Fibroblast of mammary gland (primary cell): ENCODE data around the gene RFX8.

ENCODE experiments used
- DNase-seq: peaks from one replicate; pipeline ENCODE4 v3.0.0-alpha.2; 2010; ENCODE audit warnings: low read depth
- H3K4me3 ChIP-seq: 2 replicates; pipeline ENCODE4 v1.5.1; 2011; ENCODE audit warnings: low read depth, mild to moderate bottlenecking, low read length, moderate library complexity; ENCODE audit not compliant: control insufficient read depth
- CTCF ChIP-seq: conservative IDR thresholded peaks from 2 replicates; pipeline ENCODE4 v1.5.1; 2011; ENCODE audit warnings: low read depth, low read length, inconsistent platforms; ENCODE audit not compliant: control insufficient read depth, insufficient read depth

RFX8 gene

DNA sequence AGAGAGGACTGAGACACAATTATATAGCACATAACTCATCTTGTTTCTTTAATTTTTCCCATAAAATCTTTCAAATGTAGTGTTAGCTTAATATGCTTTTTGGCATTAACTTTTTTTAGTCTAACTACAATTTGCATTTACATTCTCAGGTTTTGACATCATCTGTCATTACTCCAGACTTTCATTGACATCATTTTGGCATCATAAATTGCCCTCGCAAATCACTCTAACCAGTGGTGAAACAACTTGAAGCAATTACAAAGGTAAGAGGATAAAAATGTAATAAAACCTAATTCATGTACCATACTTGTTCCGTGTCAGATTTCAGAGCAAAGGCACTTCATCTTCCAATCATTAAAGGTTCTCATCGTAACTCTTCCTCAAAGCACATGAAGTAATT, 41.4 kb downstream of the RFX8 start:
- peak; percentile 56 for DNase-seq
- no peak overlapping the region for H3K4me3 ChIP-seq
- no peak for TF ChIP-seq CTCF

DNA sequence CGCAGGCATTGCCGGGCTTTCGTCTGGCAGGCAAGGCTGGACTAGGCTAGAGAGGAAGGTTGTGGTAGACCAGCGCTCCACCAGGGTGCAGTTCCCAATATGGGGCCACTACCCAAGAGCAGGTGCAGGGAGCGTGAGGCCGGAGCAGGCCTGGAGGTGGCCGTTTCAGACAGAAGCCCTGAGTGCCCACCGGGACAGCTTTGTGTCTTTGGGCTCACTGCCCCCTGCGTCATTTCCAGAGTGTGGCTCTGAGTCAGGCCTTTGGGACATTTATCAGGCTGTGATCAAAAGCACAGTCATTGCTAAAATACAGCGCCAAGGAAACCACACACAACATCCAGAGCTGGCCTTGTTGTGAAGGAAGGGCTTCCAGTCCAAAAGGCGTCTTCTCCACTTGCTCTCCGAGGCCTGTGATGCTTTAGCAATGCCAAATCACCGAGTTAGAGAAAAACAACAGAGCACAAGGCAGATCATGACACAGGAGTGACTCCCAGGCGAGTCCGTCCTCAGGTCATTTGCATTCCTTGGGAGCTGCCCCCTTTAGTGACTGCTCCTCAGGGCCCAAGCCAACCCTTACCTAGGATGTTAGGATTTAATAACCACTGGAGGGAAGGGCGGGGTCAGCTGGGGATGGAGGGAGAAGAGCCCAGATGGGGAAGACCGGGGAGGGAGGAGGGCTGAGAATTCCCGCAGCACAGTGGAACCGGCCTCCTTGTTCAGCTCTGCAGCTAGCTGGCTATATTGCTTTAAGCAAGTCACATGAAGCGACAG, 42.3 kb downstream of the RFX8 start:
- peak; percentile 85 for DNase-seq
- no peak for TF ChIP-seq CTCF
- no peak overlapping the region for H3K4me3 ChIP-seq

DNA sequence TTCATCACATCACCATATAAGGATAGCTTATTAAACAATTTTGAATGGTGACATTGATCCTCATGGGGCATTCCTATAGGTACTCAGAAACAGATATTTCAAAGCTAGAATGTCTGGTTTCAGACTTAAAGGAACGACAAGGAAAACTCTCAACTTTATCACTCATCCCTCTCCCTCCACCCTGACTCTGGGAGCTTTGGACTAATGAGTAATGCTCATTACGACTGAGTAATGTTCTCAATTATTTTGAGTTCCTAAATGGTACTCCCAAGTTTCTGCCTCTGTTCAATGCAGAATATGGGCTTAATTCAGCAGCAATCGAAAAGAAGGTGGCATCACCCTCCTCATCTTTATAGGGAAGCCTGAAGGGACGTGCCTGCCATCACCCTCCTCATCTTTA, 43.4 kb downstream of the RFX8 start:
- no peak overlapping the region for H3K4me3 ChIP-seq
- no peak for TF ChIP-seq CTCF
- DNase-seq, result peak; percentile 65

GRCh38 chr2:101430156-101430555, 44.8 kb downstream of the RFX8 start:
- no peak for TF ChIP-seq CTCF
- no peak overlapping the region for H3K4me3 ChIP-seq
- DNase-seq, result no peak

DNA sequence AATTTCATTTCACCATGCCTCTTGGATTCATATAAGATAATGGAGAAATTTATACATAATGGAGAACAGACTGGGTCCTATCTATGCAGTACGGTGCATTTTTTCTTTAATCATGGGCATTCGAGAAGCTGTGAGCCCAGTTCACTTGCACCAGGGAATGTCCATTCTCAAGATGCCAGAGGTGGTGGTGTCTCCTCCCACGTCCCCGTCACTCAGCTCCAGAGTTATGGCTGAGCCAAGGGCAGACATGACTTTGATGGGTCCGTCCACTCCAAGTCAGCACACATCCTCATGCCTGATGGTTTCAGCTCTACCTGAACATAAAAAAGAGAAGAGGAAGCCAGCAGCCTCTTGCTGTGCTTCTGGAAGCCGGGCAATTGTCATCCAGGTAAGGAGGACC, 45.5 kb downstream of the RFX8 start:
- no peak overlapping the region for H3K4me3 ChIP-seq
- no peak for DNase-seq
- TF ChIP-seq CTCF, result no peak

GRCh38 chr2:101428422-101429176, 46.3 kb downstream of the RFX8 start:
- TF ChIP-seq CTCF, result no peak
- H3K4me3 ChIP-seq, result no peak overlapping the region
- no peak for DNase-seq

DNA sequence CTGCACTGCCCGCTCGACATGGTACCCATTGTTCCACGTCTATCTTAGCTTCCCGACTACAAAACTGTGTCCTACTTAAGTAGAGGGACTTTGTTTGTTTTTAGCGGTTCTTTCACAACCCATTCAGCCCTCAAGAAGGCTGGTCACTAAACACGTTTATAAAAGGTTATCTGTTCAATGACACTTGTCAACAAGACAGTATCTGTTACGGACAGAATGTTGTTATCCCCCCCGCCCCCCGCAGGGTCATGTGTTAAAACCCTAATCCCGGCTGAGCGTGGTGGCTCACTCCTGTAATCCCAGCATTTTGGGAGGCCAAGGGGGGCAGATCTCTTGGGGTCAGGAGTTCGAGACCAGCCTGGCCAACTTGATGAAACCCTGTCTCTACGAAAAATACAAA, 47.2 kb downstream of the RFX8 start:
- no peak for DNase-seq
- no peak for TF ChIP-seq CTCF
- H3K4me3 ChIP-seq, result no peak overlapping the region
